WTC11 (cell line): ENCODE measurements around the gene IL17F. TPM values are rescaled to one million over a fixed set of nuclear protein-coding genes. Genes with fewer than 3 reads are reported as not detected.
A peak's percentile ranks its signal among the peaks of the same experiment; 100 is the strongest.

Experiments used
- ATF1 ChIP-seq: sonication (generic); formaldehyde crosslinking; IDR thresholded peaks from 2 replicates; pipeline ENCODE4 v1.8.1; 2023; ENCODE audit warnings: mild to moderate bottlenecking, moderate library complexity, missing genetic modification reagents
- CDX4 ChIP-seq: fragments of 250-450 bp; sonication (Bioruptor Pico); IDR thresholded peaks from 2 replicates; pipeline ENCODE4 v1.9.0; 2021; ENCODE audit warnings: moderate library complexity, mild to moderate bottlenecking, inconsistent platforms, borderline replicate concordance
- CREB1 ChIP-seq: sonication (generic); formaldehyde crosslinking; IDR thresholded peaks from 2 replicates; pipeline ENCODE4 v1.8.0; 2023; ENCODE audit warnings: mild to moderate bottlenecking, missing genetic modification reagents
- E2F5 ChIP-seq: sonication (generic); formaldehyde crosslinking; IDR thresholded peaks from 2 replicates; pipeline ENCODE4 v1.8.1; 2022; ENCODE audit warnings: mild to moderate bottlenecking, moderate library complexity, missing genetic modification reagents
- ETV6 ChIP-seq: sonication (generic); formaldehyde crosslinking; IDR thresholded peaks from 2 replicates; pipeline ENCODE4 v1.8.1; 2022; ENCODE audit warnings: mild to moderate bottlenecking, missing genetic modification reagents
- FOXP1 ChIP-seq: sonication (generic); formaldehyde crosslinking; IDR thresholded peaks from 2 replicates; pipeline ENCODE4 v1.8.0; 2022; ENCODE audit warnings: missing genetic modification reagents, mild to moderate bottlenecking, moderate library complexity, borderline replicate concordance
- GRHL2 ChIP-seq: fragments of 250-450 bp; sonication (Bioruptor Pico); IDR thresholded peaks from 2 replicates; pipeline ENCODE4 v1.8.0; 2022; ENCODE audit warnings: mild to moderate bottlenecking, moderate library complexity; ENCODE audit not compliant: insufficient replicate concordance, severe bottlenecking
- GTF2I ChIP-seq: fragments of 250-450 bp; sonication (Bioruptor Pico); conservative IDR thresholded peaks from 2 replicates; pipeline ENCODE4 v1.4.0; 2021; ENCODE audit warnings: mild to moderate bottlenecking
- IRF2 ChIP-seq: sonication (generic); formaldehyde crosslinking; IDR thresholded peaks from 2 replicates; pipeline ENCODE4 v1.8.0; 2022; ENCODE audit warnings: low read depth, missing genetic modification reagents, borderline replicate concordance
- MLX ChIP-seq: sonication (generic); formaldehyde crosslinking; IDR thresholded peaks from 2 replicates; pipeline ENCODE4 v1.8.1; 2023; ENCODE audit warnings: mild to moderate bottlenecking, missing genetic modification reagents, moderate library complexity
- MXD4 ChIP-seq: fragments of 250-450 bp; sonication (Bioruptor Pico); IDR thresholded peaks from 2 replicates; pipeline ENCODE4 v1.8.0; 2021; ENCODE audit warnings: mild to moderate bottlenecking, moderate library complexity, borderline replicate concordance
- NFE2L1 ChIP-seq: sonication (generic); formaldehyde crosslinking; IDR thresholded peaks from 2 replicates; pipeline ENCODE4 v1.8.1; 2023; ENCODE audit warnings: missing genetic modification reagents
- OVOL2 ChIP-seq: fragments of 250-450 bp; sonication (Bioruptor Pico); IDR thresholded peaks from 2 replicates; pipeline ENCODE4 v1.9.0; 2021; ENCODE audit warnings: mild to moderate bottlenecking, borderline replicate concordance
- PRDM15 ChIP-seq: sonication (generic); formaldehyde crosslinking; IDR thresholded peaks from 2 replicates; pipeline ENCODE4 v1.8.0; 2022; ENCODE audit warnings: missing genetic modification reagents
- PREB ChIP-seq: sonication (generic); formaldehyde crosslinking; IDR thresholded peaks from 2 replicates; pipeline ENCODE4 v1.8.1; 2022; ENCODE audit warnings: mild to moderate bottlenecking, missing genetic modification reagents, moderate library complexity, borderline replicate concordance
- SP1 ChIP-seq: sonication (generic); formaldehyde crosslinking; conservative IDR thresholded peaks from 2 replicates; pipeline ENCODE4 v1.8.1; 2022; ENCODE audit warnings: missing genetic modification reagents
- TCF7 ChIP-seq: sonication (generic); formaldehyde crosslinking; IDR thresholded peaks from 2 replicates; pipeline ENCODE4 v1.8.0; 2022; ENCODE audit warnings: mild to moderate bottlenecking, low read depth, missing genetic modification reagents, moderate library complexity
- USF1 ChIP-seq: sonication (generic); formaldehyde crosslinking; IDR thresholded peaks from 2 replicates; pipeline ENCODE4 v1.8.0; 2022; ENCODE audit warnings: mild to moderate bottlenecking, missing genetic modification reagents
- ZNF138 ChIP-seq: sonication (generic); formaldehyde crosslinking; conservative IDR thresholded peaks from 2 replicates; pipeline ENCODE4 v1.8.1; 2022; ENCODE audit warnings: mild to moderate bottlenecking, moderate library complexity, missing genetic modification reagents
- ZNF219 ChIP-seq: sonication (generic); formaldehyde crosslinking; IDR thresholded peaks from 2 replicates; pipeline ENCODE4 v1.8.0; 2023; ENCODE audit warnings: missing genetic modification reagents, mild to moderate bottlenecking, borderline replicate concordance
- ZNF263 ChIP-seq: sonication (generic); formaldehyde crosslinking; IDR thresholded peaks from 2 replicates; pipeline ENCODE4 v1.8.1; 2022; ENCODE audit warnings: low read depth, mild to moderate bottlenecking, moderate library complexity, missing genetic modification reagents
- ZNF317 ChIP-seq: sonication (generic); formaldehyde crosslinking; IDR thresholded peaks from 2 replicates; pipeline ENCODE4 v1.8.1; 2023; ENCODE audit warnings: low read depth, mild to moderate bottlenecking, moderate library complexity, missing genetic modification reagents, borderline replicate concordance
- ZNF512 ChIP-seq: sonication (generic); formaldehyde crosslinking; IDR thresholded peaks from 2 replicates; pipeline ENCODE4 v1.8.1; 2022; ENCODE audit warnings: missing genetic modification reagents, borderline replicate concordance
- ZNF532 ChIP-seq: fragments of 250-450 bp; sonication (Bioruptor Pico); IDR thresholded peaks from 2 replicates; pipeline ENCODE4 v1.9.0; 2021; ENCODE audit warnings: mild to moderate bottlenecking, borderline replicate concordance
- total RNA-seq: library from RNA; stranded (reverse); gene quantifications from 3 replicates; pipeline ENCODE4 v1.2.3, GENCODE V29; 2021

Gene IL17F
- total RNA-seq, 1 experiment from 2014 or later, result not detected

GRCh38 chr6:52284460-52285176 is 40.3 kb upstream of the IL17F start, which contains the start of gene MCM3 (continued):
- peak; percentile 92; the same call in 1 of the 2 replicates for TF ChIP-seq NFE2L1 (CRISPR knock-in tag)
- TF ChIP-seq SP1, result peak; percentile 80
- no peak for TF ChIP-seq IRF2 (CRISPR knock-in tag)
- no peak for TF ChIP-seq ZNF219 (CRISPR knock-in tag)
- no peak for TF ChIP-seq GRHL2 (CRISPR knock-in tag)
- no peak for TF ChIP-seq PRDM15 (CRISPR knock-in tag)
- TF ChIP-seq TCF7, result no peak
- no peak for TF ChIP-seq ZNF317 (CRISPR knock-in tag)
- TF ChIP-seq E2F5 (CRISPR knock-in tag), result peak; percentile 100
- 0 out of 2 replicates have a peak, but pooled peaks have one; percentile 20 for TF ChIP-seq CREB1 (CRISPR knock-in tag)
- TF ChIP-seq USF1 (CRISPR knock-in tag), result no peak
- TF ChIP-seq ZNF138 (CRISPR knock-in tag), result no peak
- TF ChIP-seq ATF1 (CRISPR knock-in tag), result 0 out of 2 replicates have a peak, but pooled peaks have one; percentile 44
- TF ChIP-seq FOXP1 (CRISPR knock-in tag), result 0 out of 2 replicates have a peak, but pooled peaks have one; percentile 63
- TF ChIP-seq PREB (CRISPR knock-in tag), result no peak
- no peak for TF ChIP-seq CDX4 (CRISPR knock-in tag)
- no peak for TF ChIP-seq MLX (CRISPR knock-in tag)
- TF ChIP-seq MXD4, result no peak
- no peak for TF ChIP-seq ZNF532 (CRISPR knock-in tag)
- TF ChIP-seq ETV6 (CRISPR knock-in tag), result no peak
- no peak for TF ChIP-seq OVOL2 (CRISPR knock-in tag)
- TF ChIP-seq ZNF263 (CRISPR knock-in tag), result 0 out of 2 replicates have a peak, but pooled peaks have one; percentile 19
- no peak for TF ChIP-seq GTF2I (CRISPR knock-in tag)
- TF ChIP-seq ZNF512, result no peak
